K562 (cell line): ENCODE results near the gene PSME1. TPM values are rescaled to one million over a fixed set of nuclear protein-coding genes. Genes with fewer than 3 reads are reported as not detected.

Experiments used
- AFF4 ChIP-seq: sonication (generic); formaldehyde crosslinking; IDR thresholded peaks from 2 replicates; pipeline ENCODE4 v1.8.0; 2023; ENCODE audit warnings: mild to moderate bottlenecking, missing genetic modification reagents
- ATF1 ChIP-seq, 2 experiments: fragments of 450-650 bp in 1 of 2; IDR thresholded peaks; 2 replicates each; pipeline ENCODE4 v1.6.1; 2016; ENCODE audit warnings: missing compliant biosample characterization in 1 of 2, missing genetic modification characterization in 1 of 2
- CREM ChIP-seq: IDR thresholded peaks from 2 replicates; pipeline ENCODE4 v1.6.1; 2014; ENCODE audit warnings: antibody characterized with exemption, low read depth
- DMBX1 ChIP-seq: fragments of 250-450 bp; sonication (Bioruptor Pico); IDR thresholded peaks from 2 replicates; pipeline ENCODE4 v1.8.0; 2022; ENCODE audit warnings: inconsistent platforms, mild to moderate bottlenecking, moderate library complexity, borderline replicate concordance
- DPF2 ChIP-seq: fragments of 450-650 bp; IDR thresholded peaks from 2 replicates; pipeline ENCODE4 v1.6.1; 2016
- GATA2 ChIP-seq: sonication (generic); formaldehyde crosslinking; IDR thresholded peaks from 2 replicates; pipeline ENCODE4 v1.4.0; 2020; ENCODE audit warnings: mild to moderate bottlenecking, missing genetic modification reagents
- ID3 ChIP-seq, 2 experiments: fragments of 250-450 bp in 1 of 2; fragments of 450-650 bp in 1 of 2; sonication (Bioruptor Pico) in 1 of 2; IDR thresholded peaks; 2 replicates each; pipeline versions ENCODE4 v1.6.1 to v1.8.0; 2016 to 2021; ENCODE audit warnings: mild to moderate bottlenecking in 2 of 2, moderate library complexity in 2 of 2, missing compliant biosample characterization in 1 of 2, missing genetic modification characterization in 1 of 2
- JUN ChIP-seq, 2 experiments: sonication (generic) in 1 of 2; formaldehyde crosslinking in 1 of 2; IDR thresholded peaks; 2 replicates each; pipeline versions ENCODE4 v1.6.1 to v1.8.0; 2012 to 2022; ENCODE audit warnings: borderline replicate concordance in 2 of 2, mild to moderate bottlenecking in 2 of 2, improper control_type of control experiment in 1 of 2, low read depth in 1 of 2, low read length in 1 of 2, missing genetic modification reagents in 1 of 2
- KDM5B ChIP-seq: fragments of 200-600 bp; sonication (generic); IDR thresholded peaks from 2 replicates; pipeline ENCODE4 v1.6.1; 2012; ENCODE audit warnings: low read depth, mild to moderate bottlenecking, moderate library complexity, low read length, control low read depth, inconsistent platforms; ENCODE audit not compliant: insufficient replicate concordance
- LEF1 ChIP-seq: fragments of 450-650 bp; IDR thresholded peaks from 2 replicates; pipeline ENCODE4 v1.6.1; 2016; ENCODE audit warnings: mild to moderate bottlenecking
- MAZ ChIP-seq, 2 experiments: fragments of 450-650 bp in 1 of 2; sonication (generic) in 1 of 2; formaldehyde crosslinking; IDR thresholded peaks in 1 of 2; conservative IDR thresholded peaks in 1 of 2; 2 replicates each; pipeline versions ENCODE4 v1.4.0 to v1.5.0; 2020; ENCODE audit warnings: mild to moderate bottlenecking in 1 of 2, missing genetic modification reagents in 1 of 2
- MCM5 ChIP-seq: fragments of 450-650 bp; IDR thresholded peaks from 2 replicates; pipeline ENCODE4 v1.6.1; 2016; ENCODE audit warnings: low read depth
- MTA2 ChIP-seq: fragments of 450-650 bp; IDR thresholded peaks from 2 replicates; pipeline ENCODE4 v1.6.1; 2016; ENCODE audit warnings: low read depth
- NFRKB ChIP-seq: fragments of 450-650 bp; IDR thresholded peaks from 2 replicates; pipeline ENCODE4 v1.6.1; 2016; ENCODE audit warnings: low read depth
- NR2C2 ChIP-seq, 2 experiments: fragments of 200-800 bp in 1 of 2; sonication (Bioruptor generic) in 1 of 2; sonication (generic) in 1 of 2; formaldehyde crosslinking in 1 of 2; IDR thresholded peaks; 2 replicates each; pipeline versions ENCODE4 v1.6.1 to v1.8.0; 2016 to 2022; ENCODE audit warnings: mild to moderate bottlenecking in 1 of 2, missing compliant biosample characterization in 1 of 2, missing genetic modification characterization in 1 of 2, missing genetic modification reagents in 1 of 2
- PML ChIP-seq: IDR thresholded peaks from 2 replicates; pipeline ENCODE4 v1.6.1; 2012; ENCODE audit warnings: low read length, inconsistent platforms
- POLR2AphosphoS2 ChIP-seq: IDR thresholded peaks from 2 replicates; pipeline ENCODE4 v1.6.1; 2012; ENCODE audit warnings: low read length, improper control_type of control experiment
- SNRNP70 ChIP-seq: fragments of 200-400 bp; formaldehyde crosslinking; optimal IDR thresholded peaks from 2 replicates; pipeline ENCODE3; 2017; ENCODE audit warnings: low read depth, low read length
- SOX6 ChIP-seq: fragments of 450-650 bp; IDR thresholded peaks from 2 replicates; pipeline ENCODE4 v1.6.1; 2014; ENCODE audit warnings: mild to moderate bottlenecking
- XRCC3 ChIP-seq: fragments of 450-650 bp; IDR thresholded peaks from 2 replicates; pipeline ENCODE4 v1.6.1; 2017; ENCODE audit warnings: mild to moderate bottlenecking, moderate library complexity
- ZBTB17 ChIP-seq: fragments of 450-650 bp; formaldehyde crosslinking; IDR thresholded peaks from 2 replicates; pipeline ENCODE4 v1.4.0; 2020; ENCODE audit warnings: mild to moderate bottlenecking
- ZNF511 ChIP-seq: sonication (generic); formaldehyde crosslinking; IDR thresholded peaks from 2 replicates; pipeline ENCODE4 v1.8.0; 2022; ENCODE audit warnings: mild to moderate bottlenecking, missing genetic modification reagents
- polyA plus RNA-seq, 8 experiments: library from polyadenylated mRNA; depleted of rRNA in 4 of 8; stranded (reverse) in 5 of 8; unstranded in 3 of 8; fragments of >200 nt; fragmentation: Nextera tagmentation in 2 of 8; fragmentation: Illumina TruSeq in 1 of 8; extraction: Ambion mirVana in 2 of 8; extraction: Trizol in 1 of 8; gene quantifications; 2 replicates each; pipeline versions ENCODE4 v1.2.1 to v1.2.3, GENCODE V29; 2011 to 2014; ENCODE audit warnings: inconsistent platforms in 1 of 8, missing spikeins in 1 of 8
- total RNA-seq, 7 experiments: library from RNA; depleted of rRNA in 6 of 7; stranded (reverse); fragments of >200 nt in 6 of 7; fragmentation: Illumina TruSeq in 2 of 7; extraction: Trizol in 2 of 7; gene quantifications; 2 replicates each; pipeline versions ENCODE4 v1.2.1 to v1.2.3, GENCODE V29; 2011 to 2021; ENCODE audit warnings: low replicate concordance in 1 of 7

The PSME1 gene
- total and polyA plus RNA-seq, 9 of the 15 experiments (the other 6 are each of a cell fraction or from before 2014, with no cell fraction given) = 20.3 to 180 (median 67.5) TPM

- TF ChIP-seq NR2C2 (CRISPR knock-in tag; IDR thresholded peaks at IDR 0.05) (no peak), NR2C2 (tag; IDR thresholded peaks at IDR 0.05) (peak; percentile 63), SOX6 (peak; percentile 73), ATF1 (CRISPR knock-in tag; IDR thresholded peaks at IDR 0.05) (no peak), ATF1 (tag; IDR thresholded peaks at IDR 0.05) (peak; percentile 42; the same call in 1 of the 2 replicates), AFF4 (CRISPR knock-in tag) (no peak), NFRKB (no peak), CREM (peak; percentile 57; the same call in 1 of the 2 replicates), KDM5B (peak; percentile 37), MTA2 (no peak), MAZ (CRISPR knock-in tag; conservative IDR thresholded peaks at IDR 0.05 in 1 of 2, IDR thresholded peaks at IDR 0.05 in 1 of 2) (peak; percentile 73 to 76; a peak in 3 of 4 replicates), ZNF511 (CRISPR knock-in tag) (no peak), ID3 (CRISPR knock-in tag; IDR thresholded peaks at IDR 0.05) (no peak), ID3 (tag; IDR thresholded peaks at IDR 0.05) (peak; percentile 14; the same call in 1 of the 2 replicates), SNRNP70 (no peak), MCM5 (no peak), PML (no peak), ZBTB17 (0 out of 2 replicates have a peak, but pooled peaks have one; percentile 17), GATA2 (CRISPR knock-in tag) (0 out of 2 replicates have a peak, but pooled peaks have one; percentile 16), POLR2AphosphoS2 (peak; percentile 85), JUN (IDR thresholded peaks at IDR 0.05; ENCODE audit: borderline replicate concordance, low read depth, low read length) (peak; percentile 52; the same call in 1 of the 2 replicates), JUN (CRISPR knock-in tag; IDR thresholded peaks at IDR 0.05; ENCODE audit: borderline replicate concordance) (no peak), DMBX1 (CRISPR knock-in tag) (0 out of 2 replicates have a peak, but pooled peaks have one; percentile 52), DPF2 (0 out of 2 replicates have a peak, but pooled peaks have one; percentile 42), LEF1 (0 out of 2 replicates have a peak, but pooled peaks have one; percentile 16), XRCC3 (no peak)
Observed at GRCh38 chr14:24160850-24161804, 25.1 kb downstream of the PSME1 start, which contains the start of gene IRF9 (continued).
